ENCODE data around the gene FLNC. TPM values are rescaled to one million over a fixed set of nuclear protein-coding genes. Genes with fewer than 3 reads are reported as not detected.
A peak's percentile ranks its signal among the peaks of the same experiment; 100 is the strongest.

The FLNC gene
- total and polyA plus RNA-seq, 9 of the 15 experiments (the other 6 are each of a cell fraction or from before 2014, with no cell fraction given), result 0.90 to 155 (median 28.8) TPM

GRCh38 chr7:128860158-128861073, 30.2 kb downstream of the FLNC start (continued):
- no peak for TF ChIP-seq SAFB2 (IDR thresholded peaks at IDR 0.05; ENCODE audit: borderline replicate concordance, low read depth, low read length, severe bottlenecking)
- no peak for TF ChIP-seq MBD1 (CRISPR knock-in tag; IDR thresholded peaks at IDR 0.05)
- peak; percentile 55; the same call in 1 of the 2 replicates for TF ChIP-seq XRCC5 (IDR thresholded peaks at IDR 0.05; ENCODE audit: low read depth, low read length)
- TF ChIP-seq MYC (IDR thresholded peaks at IDR 0.05; ENCODE audit: low read depth, low read length), result no peak; the same call in 1 of the 2 replicates
- peak; percentile 72 for TF ChIP-seq MYC (CRISPR knock-in tag; IDR thresholded peaks at IDR 0.05; ENCODE audit: borderline replicate concordance, low read depth)
- peak; percentile 87 for TF ChIP-seq SMARCC2 (IDR thresholded peaks at IDR 0.05; ENCODE audit: low read depth)
- TF ChIP-seq ARID1B (IDR thresholded peaks at IDR 0.05), result peak; percentile 99
- no peak for TF ChIP-seq ILK (tag; IDR thresholded peaks at IDR 0.05; ENCODE audit: borderline replicate concordance, low read depth)
- peak; percentile 55 for TF ChIP-seq RBFOX2 (IDR thresholded peaks at IDR 0.05; ENCODE audit: low read depth, low read length)
- no peak for TF ChIP-seq ARID3B (CRISPR knock-in tag; IDR thresholded peaks at IDR 0.05; ENCODE audit: borderline replicate concordance)
- no peak; the same call in 1 of the 2 replicates for TF ChIP-seq TRIM25 (IDR thresholded peaks at IDR 0.05; ENCODE audit: borderline replicate concordance)
- TF ChIP-seq ZNF436 (CRISPR knock-in tag; IDR thresholded peaks at IDR 0.05), result no peak; the same call in 1 of the 2 replicates
- peak; percentile 29 for TF ChIP-seq ZNF592 (IDR thresholded peaks at IDR 0.05)
- TF ChIP-seq KHSRP (IDR thresholded peaks at IDR 0.05), result peak; percentile 78
- TF ChIP-seq HNRNPH1 (optimal IDR thresholded peaks at IDR 0.05; ENCODE audit: low read depth, low read length), result no peak
- TF ChIP-seq RFX1 (IDR thresholded peaks at IDR 0.05), result no peak
- no peak for TF ChIP-seq GABPB2 (CRISPR knock-in tag; conservative IDR thresholded peaks at IDR 0.05)
